ENCODE measurements around the gene ENDOU.

GRCh38 chr12:47769234-47770085 lies 44.2 kb upstream of the ENDOU start:
- TF ChIP-seq CTCF (IDR thresholded peaks at IDR 0.05; ENCODE audit: borderline replicate concordance, extremely low read depth, low read length, poor library complexity, severe bottlenecking) (no peak), EZH2 (IDR thresholded peaks at IDR 0.05; ENCODE audit: borderline replicate concordance, low read depth, low read length, severe bottlenecking) (no peak)
